NT2/D1 (cell line): ENCODE measurements around the gene RNF130.
"Not testable (repeated sequence)": the region's sequence is repeated elsewhere in the genome, so short reads cannot be mapped to it uniquely, and the experiment has no call there.

Experiments
- DNase-seq: peaks from one replicate; pipeline ENCODE4 v3.0.0-alpha.2; 2011; ENCODE audit warnings: low read depth, low spot score
- H3K27me3 ChIP-seq: 2 replicates; pipeline ENCODE4 v1.6.0; 2011; ENCODE audit warnings: mild to moderate bottlenecking; ENCODE audit not compliant: insufficient read length, insufficient read depth
- H3K36me3 ChIP-seq: 2 replicates; pipeline ENCODE4 v1.6.1; 2011; ENCODE audit warnings: mild to moderate bottlenecking, low read length, mixed read lengths; ENCODE audit not compliant: insufficient read depth, insufficient read length
- H3K4me1 ChIP-seq: 2 replicates; pipeline ENCODE4 v1.5.1; 2011; ENCODE audit not compliant: insufficient read depth, insufficient read length
- H3K4me3 ChIP-seq: 2 replicates; pipeline ENCODE4 v1.5.1; 2011; ENCODE audit warnings: low read depth; ENCODE audit not compliant: insufficient read length
- H3K9ac ChIP-seq: 2 replicates; pipeline ENCODE4 v1.6.0; 2011; ENCODE audit warnings: low read depth; ENCODE audit not compliant: insufficient read length
- H3K9me3 ChIP-seq: 2 replicates; pipeline ENCODE4 v1.5.1; 2011; ENCODE audit warnings: mild to moderate bottlenecking, low read length; ENCODE audit not compliant: insufficient read depth
- SUZ12 ChIP-seq: IDR thresholded peaks from 2 replicates; pipeline ENCODE4 v1.6.1; 2011; ENCODE audit not compliant: insufficient read length, insufficient read depth; ENCODE audit errors: extremely low read depth
- YY1 ChIP-seq: IDR thresholded peaks from 2 replicates; pipeline ENCODE4 v1.6.1; 2011; ENCODE audit not compliant: insufficient read length, insufficient read depth
- ZNF274 ChIP-seq: IDR thresholded peaks from 2 replicates; pipeline ENCODE4 v1.6.1; 2011; ENCODE audit warnings: mild to moderate bottlenecking, low read depth, low read length

The RNF130 gene

GRCh38 chr5:180018347-180019060 is 53.1 kb downstream of the RNF130 start:
- Histone ChIP-seq H3K4me1 (no peaks in the 10 kb centered on the region), H3K27me3 (no peaks in the 10 kb centered on the region), H3K9me3 (no peaks in the 10 kb centered on the region), H3K36me3 (peaks cover 7% of the 10 kb centered on the region), H3K4me3 (no peak overlapping the region), H3K9ac (no peak overlapping the region)
- DNase-seq, result no peak
- TF ChIP-seq ZNF274 (no peak), YY1 (no peak), SUZ12 (no peak)

- DNase-seq, H3K4me1 ChIP-seq, H3K9ac ChIP-seq, H3K9me3 ChIP-seq, H3K4me3 ChIP-seq, H3K27me3 ChIP-seq: not testable (repeated sequence)
- peaks cover 13% of the 10 kb centered on the region for H3K36me3 ChIP-seq
Observed at GRCh38 chr5:180015523-180015922, 56.0 kb downstream of the RNF130 start.

- H3K9me3 ChIP-seq, result no peaks in the 10 kb centered on the region
- no peak overlapping the region for H3K4me3 ChIP-seq
- no peak for TF ChIP-seq ZNF274
- no peak for TF ChIP-seq YY1
- TF ChIP-seq SUZ12, result no peak
- no peaks in the 10 kb centered on the region for H3K27me3 ChIP-seq
- H3K9ac ChIP-seq, result no peak overlapping the region
- DNase-seq, result no peak
- peaks cover 13% of the 10 kb centered on the region for H3K36me3 ChIP-seq
- H3K4me1 ChIP-seq, result no peaks in the 10 kb centered on the region
Observed at GRCh38 chr5:180013678-180014077, 57.9 kb downstream of the RNF130 start.

- Histone ChIP-seq H3K9me3 (no peaks in the 10 kb centered on the region), H3K27me3 (no peaks in the 10 kb centered on the region), H3K4me1 (no peaks in the 10 kb centered on the region), H3K4me3 (no peak overlapping the region), H3K36me3 (peaks cover 13% of the 10 kb centered on the region), H3K9ac (no peak overlapping the region)
- TF ChIP-seq YY1, result no peak
- DNase-seq, result no peak
Observed at GRCh38 chr5:180012316-180012715, 59.2 kb downstream of the RNF130 start.

GRCh38 chr5:180010636-180011035 is 60.9 kb downstream of the RNF130 start:
- H3K36me3 ChIP-seq, result peaks cover 13% of the 10 kb centered on the region
- no peaks in the 10 kb centered on the region for H3K9me3 ChIP-seq
- TF ChIP-seq YY1, result no peak
- no peak for TF ChIP-seq ZNF274
- TF ChIP-seq SUZ12, result no peak
- H3K4me1 ChIP-seq, result no peaks in the 10 kb centered on the region
- no peak overlapping the region for H3K4me3 ChIP-seq
- H3K9ac ChIP-seq, result no peak overlapping the region
- DNase-seq, result no peak
- no peaks in the 10 kb centered on the region for H3K27me3 ChIP-seq

- Histone ChIP-seq H3K9ac (no peak overlapping the region), H3K9me3 (no peaks in the 10 kb centered on the region), H3K36me3 (peaks cover 13% of the 10 kb centered on the region), H3K27me3 (no peaks in the 10 kb centered on the region), H3K4me3 (no peak overlapping the region), H3K4me1 (no peaks in the 10 kb centered on the region)
- no peak for DNase-seq
- TF ChIP-seq ZNF274, result no peak
- no peak for TF ChIP-seq YY1
- TF ChIP-seq SUZ12, result no peak
Observed at GRCh38 chr5:180009581-180009980, 62.0 kb downstream of the RNF130 start.

- Histone ChIP-seq H3K27me3 (no peaks in the 10 kb centered on the region), H3K4me1 (no peaks in the 10 kb centered on the region), H3K9ac (no peak overlapping the region), H3K36me3 (peaks cover 13% of the 10 kb centered on the region), H3K9me3 (no peaks in the 10 kb centered on the region), H3K4me3 (no peak overlapping the region)
- TF ChIP-seq YY1 (no peak), ZNF274 (no peak), SUZ12 (no peak)
- no peak for DNase-seq
Observed at GRCh38 chr5:180008433-180008832, 63.1 kb downstream of the RNF130 start.

GRCh38 chr5:180007582-180007981 is 64.0 kb downstream of the RNF130 start:
- Histone ChIP-seq H3K27me3 (no peaks in the 10 kb centered on the region), H3K4me3 (no peak overlapping the region), H3K9ac (no peak overlapping the region), H3K36me3 (peaks cover 10% of the 10 kb centered on the region), H3K9me3 (no peaks in the 10 kb centered on the region), H3K4me1 (no peaks in the 10 kb centered on the region)
- no peak for DNase-seq
- no peak for TF ChIP-seq YY1
